GM19043 (cell line): ENCODE results near the gene AKT1.
"Not testable (repeated sequence)": the region's sequence is repeated elsewhere in the genome, so short reads cannot be mapped to it uniquely, and the experiment has no call there.

Experiments
- ATAC-seq: cut with Tn5 transposase; IDR thresholded peaks from one replicate; pipeline ENCODE4 v1.9.1; 2021; ENCODE audit warnings: low read depth; ENCODE audit not compliant: unreplicated experiment

The AKT1 gene

GRCh38 chr14:104819361-104819781 is 23.8 kb upstream of the AKT1 start:
- ATAC-seq = no peak

DNA sequence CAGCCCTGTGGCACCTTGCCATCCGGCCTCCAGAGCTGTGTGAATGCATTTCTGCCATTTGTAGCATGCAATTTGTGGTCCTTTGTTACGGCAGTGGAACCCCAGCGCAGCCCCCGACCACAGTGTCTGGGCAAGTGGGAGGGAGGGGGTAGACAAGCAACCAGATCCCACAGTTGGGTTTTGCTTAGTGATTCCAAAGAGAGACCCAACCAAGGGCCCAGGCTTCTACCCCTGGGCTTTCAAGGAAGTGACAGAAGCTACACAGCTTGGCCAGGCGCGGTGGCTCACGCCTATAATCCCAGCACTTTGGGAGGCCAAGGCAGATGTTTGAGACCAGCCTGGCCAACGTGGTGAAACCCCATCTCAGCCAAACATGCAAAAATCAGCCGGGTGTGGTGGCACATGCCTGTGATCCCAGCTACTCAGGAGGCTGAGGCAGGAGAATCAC is 23.2 kb upstream of the AKT1 start:
- no peak for ATAC-seq

DNA sequence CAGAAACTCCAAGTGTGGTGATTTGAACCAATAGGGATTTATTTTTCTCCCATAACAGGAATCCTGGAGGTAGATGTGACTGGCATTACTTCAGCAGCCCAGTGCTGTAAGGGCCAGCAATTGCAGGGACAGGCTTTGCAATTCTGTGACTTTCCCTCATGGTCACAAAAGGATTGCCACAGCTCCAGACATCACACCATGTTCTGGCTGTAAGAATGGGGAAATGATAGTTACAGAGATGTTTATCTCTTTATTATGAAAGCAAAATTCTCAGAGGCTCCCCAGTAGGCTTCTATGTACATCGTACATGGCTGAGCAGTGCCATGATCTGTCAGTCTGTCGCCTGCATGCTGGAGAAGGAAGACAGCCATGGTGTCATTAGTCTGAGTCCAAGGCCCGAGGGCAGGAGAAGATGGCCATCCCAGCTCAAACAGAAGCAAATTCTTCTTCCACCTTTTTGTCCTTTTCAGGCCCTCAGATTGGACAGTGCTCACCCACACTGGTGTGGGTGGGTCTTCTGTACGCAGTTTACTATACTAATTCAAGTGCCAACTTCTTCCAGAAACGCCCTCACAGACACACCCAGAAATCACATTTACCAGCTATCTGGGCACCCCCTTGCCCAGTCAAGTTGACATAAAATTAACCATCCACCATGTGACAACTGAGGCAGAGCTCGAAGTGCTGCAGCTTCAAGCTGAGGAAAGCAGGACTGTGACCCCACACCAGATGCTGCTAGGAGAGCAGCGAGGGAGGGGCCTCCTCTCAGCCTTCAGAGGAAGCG is 22.6 kb upstream of the AKT1 start:
- ATAC-seq = no peak

DNA sequence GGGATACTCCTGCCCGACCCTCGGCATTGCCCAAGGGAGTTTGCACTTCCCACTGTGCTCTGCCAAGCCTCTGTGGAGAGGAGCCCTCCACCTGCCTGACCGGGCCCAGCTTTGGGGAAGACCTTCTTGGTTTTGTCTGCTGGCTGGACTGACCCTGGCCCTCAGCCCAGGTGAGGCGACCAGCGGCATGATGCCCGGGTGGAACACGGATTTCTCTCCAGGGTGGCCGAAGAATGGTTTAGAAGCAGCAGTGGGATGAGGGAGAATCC is 21.0 kb upstream of the AKT1 start:
- ATAC-seq = no peak

GRCh38 chr14:104814701-104815100 is 19.2 kb upstream of the AKT1 start:
- not testable (repeated sequence) for ATAC-seq

DNA sequence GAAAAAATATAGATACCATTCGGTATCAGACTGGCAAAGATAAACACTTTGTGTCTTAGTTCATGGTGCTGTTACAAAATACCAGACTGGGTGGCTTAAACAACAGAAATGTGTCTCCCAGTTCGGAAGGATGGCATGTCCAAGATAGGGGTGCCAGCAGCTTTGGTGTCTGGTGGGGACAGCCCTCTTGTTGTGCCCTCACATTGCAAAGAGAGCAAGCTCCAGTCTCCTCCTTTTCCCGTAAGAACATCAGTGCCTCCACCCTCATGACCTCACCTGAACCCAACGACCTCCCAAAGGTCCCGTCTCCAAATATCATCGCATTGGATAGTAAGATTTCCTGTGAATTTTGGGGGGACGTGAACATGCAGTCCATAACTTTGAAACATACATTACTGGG is 17.7 kb upstream of the AKT1 start:
- ATAC-seq = no peak

GRCh38 chr14:104810316-104810715 is 14.8 kb upstream of the AKT1 start:
- ATAC-seq = no peak

GRCh38 chr14:104808456-104808855 is 12.9 kb upstream of the AKT1 start:
- ATAC-seq = no peak

GRCh38 chr14:104806625-104807465 is 11.3 kb upstream of the AKT1 start:
- no peak for ATAC-seq

GRCh38 chr14:104805941-104806624 is 10.5 kb upstream of the AKT1 start:
- ATAC-seq = no peak

DNA sequence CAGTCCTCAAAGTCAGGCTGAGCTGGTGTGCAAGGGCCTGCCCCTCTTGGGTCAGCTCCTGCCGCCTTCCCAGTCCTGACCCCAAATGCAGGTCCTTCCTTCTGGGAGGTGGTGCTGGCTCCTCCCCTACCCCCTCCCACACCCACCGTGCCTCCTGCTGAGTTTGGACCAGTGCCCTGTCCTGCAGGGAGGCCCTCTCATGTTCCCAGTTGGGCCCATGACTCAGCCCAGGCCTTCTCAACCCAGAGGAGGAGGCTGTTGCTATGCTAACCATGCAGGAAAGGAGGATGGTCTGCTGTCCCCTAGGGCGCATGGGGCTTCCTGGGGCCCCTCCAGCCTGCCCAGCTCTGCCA is 9.8 kb upstream of the AKT1 start:
- no peak for ATAC-seq

DNA sequence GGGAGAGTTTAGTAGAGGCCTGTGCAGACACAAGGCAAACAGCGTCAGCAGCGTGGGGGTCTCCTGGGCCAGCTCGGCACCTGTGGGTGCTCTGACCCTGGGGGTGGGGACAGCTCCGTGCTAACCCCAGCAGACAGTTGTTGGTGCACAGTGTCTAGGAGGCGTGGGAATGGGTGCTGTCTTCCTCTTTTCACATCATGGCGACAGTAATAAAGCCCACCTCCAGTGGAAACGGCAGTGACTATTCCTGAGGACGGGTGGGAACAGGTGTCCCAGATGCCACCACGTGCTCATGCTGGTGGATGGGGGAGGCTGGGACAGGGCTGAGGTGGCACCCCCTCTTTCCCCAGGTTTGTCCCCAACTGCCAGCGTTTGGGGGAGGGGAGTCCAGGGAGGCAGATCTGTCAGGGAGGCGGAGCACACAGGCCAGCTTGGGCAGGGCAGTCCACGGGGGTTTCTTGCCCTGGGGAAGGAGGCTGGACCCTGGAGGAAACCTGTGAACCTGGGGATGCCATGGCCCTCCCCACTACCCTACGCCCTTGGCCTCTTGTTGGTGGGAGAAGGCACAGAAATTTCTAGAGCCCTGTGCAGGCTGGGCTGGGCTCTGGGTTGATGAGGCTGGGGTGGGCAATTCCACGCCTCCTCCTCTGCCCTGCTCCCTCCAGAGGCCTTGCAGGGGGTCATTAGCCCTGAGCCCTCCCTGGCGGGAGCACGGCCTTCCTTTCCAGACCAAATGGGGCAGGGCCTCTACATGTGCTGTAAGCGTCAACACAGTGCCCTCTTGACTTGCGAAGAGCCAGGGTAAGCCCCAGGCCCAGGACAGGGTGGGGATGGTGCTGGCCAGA is 9.2 kb upstream of the AKT1 start:
- ATAC-seq = no peak

- no peak for ATAC-seq
Observed at GRCh38 chr14:104803912-104804410, 8.4 kb upstream of the AKT1 start.

- no peak for ATAC-seq
Observed at GRCh38 chr14:104803280-104803911, 7.8 kb upstream of the AKT1 start.

DNA sequence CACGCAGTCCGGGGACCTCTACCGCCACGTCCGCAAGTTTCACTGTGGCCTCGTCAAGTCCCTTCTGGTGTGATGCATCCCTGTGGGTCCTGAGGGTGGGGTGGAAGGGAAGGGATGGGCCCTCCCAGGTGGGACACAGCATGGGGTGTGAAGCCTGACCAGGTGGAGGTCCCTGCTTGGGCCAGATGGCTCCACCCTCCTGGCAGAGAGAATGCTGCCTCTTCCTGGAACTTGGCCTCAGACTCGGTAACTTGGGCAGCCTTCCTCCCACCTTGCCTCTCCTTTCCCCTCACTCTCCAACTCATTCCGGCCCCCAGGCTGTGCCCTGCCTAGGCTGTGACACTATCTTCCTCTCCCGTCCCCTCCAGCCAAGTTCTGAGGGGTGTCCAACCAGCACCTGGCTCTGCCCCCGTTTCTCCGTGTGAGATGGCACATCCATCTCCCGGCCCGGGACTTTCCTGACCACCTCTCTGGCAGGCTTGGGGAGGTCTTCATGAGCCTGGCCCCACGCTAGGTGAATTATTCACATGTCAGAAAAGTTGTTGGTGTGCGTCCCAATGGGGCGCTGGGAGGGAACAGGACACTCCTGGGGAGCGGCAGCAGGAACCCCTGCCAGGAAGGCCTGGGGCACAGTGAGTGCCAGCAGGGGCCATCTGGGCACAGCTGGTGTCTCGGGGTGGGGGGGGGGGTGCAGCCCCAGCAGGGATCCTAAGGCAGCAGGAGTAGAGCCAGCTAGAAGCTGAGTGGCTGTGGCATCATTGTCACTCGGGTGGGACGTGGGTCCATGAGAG is 7.0 kb upstream of the AKT1 start:
- ATAC-seq = no peak

- ATAC-seq = no peak
Observed at GRCh38 chr14:104801520-104802393, 6.2 kb upstream of the AKT1 start.

DNA sequence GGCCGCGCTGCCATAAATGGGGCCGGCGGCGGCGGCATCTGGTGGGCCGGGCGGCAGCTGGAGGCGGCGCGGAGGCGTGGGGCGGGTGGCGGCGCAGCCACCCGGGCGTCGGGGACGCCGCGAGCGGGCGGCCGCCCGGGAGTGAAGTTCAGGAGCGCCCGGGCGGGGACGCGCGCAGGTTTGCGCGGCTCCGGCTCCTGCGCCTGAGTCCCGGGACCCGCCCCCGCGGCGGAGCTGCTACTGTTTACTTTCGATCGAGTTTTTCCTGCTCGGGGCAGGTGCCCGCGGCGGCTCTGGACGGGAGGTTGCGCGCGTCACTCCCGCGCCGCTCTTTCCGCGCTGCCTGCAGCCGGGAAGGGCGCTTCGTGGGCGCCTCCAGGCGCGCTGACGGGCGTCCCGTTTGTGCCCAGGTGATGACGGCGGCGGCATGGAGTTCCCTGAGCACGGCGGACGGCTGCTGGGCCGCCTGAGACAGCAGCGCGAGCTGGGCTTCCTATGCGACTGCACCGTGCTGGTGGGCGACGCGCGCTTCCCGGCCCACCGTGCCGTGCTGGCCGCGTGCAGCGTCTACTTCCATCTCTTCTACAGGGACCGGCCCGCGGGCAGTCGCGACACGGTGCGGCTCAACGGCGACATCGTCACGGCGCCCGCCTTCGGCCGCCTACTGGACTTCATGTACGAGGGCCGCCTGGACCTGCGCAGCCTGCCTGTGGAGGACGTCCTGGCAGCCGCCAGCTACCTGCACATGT is 5.4 kb upstream of the AKT1 start, which contains the start of gene ZBTB42:
ZBTB42 (plus strand) TSS at position 331 of the 749 bp plus-strand sequence; CDS start at position 428, 97 bp downstream.
- no peak for ATAC-seq
